Liver (tissue), 9 donors: Measurements from ENCODE around the gene KRTAP10-6. TPM values are rescaled to one million over a fixed set of nuclear protein-coding genes. Genes with fewer than 3 reads are reported as not detected.
A peak's percentile ranks its signal among the peaks of the same experiment; 100 is the strongest.

Experiments used
- DNase-seq: peaks from one replicate; pipeline ENCODE4 v3.0.0-alpha.2; 2017; ENCODE audit warnings: low spot score
- H3K27ac ChIP-seq, 2 donors: one replicate each; pipeline ENCODE4 v1.7.0; 2013; ENCODE audit warnings: inconsistent platforms in 2 of 2, low read length in 2 of 2, control low read depth in 1 of 2, low read depth in 1 of 2, mild to moderate bottlenecking in 1 of 2
- H3K27me3 ChIP-seq, 4 donors: one replicate each; pipeline versions ENCODE4 v1.6.1 to v1.7.0; 2013; ENCODE audit warnings: low read length in 3 of 4, inconsistent platforms in 1 of 4, mild to moderate bottlenecking in 1 of 4, moderate library complexity in 1 of 4; ENCODE audit not compliant: control insufficient read depth in 4 of 4, insufficient read depth in 4 of 4
- H3K36me3 ChIP-seq, 4 donors: one replicate each; pipeline versions ENCODE4 v1.6.1 to v1.7.0; 2013; ENCODE audit warnings: low read length in 3 of 4, mild to moderate bottlenecking in 3 of 4, low read depth in 1 of 4, moderate library complexity in 1 of 4; ENCODE audit not compliant: control insufficient read depth in 4 of 4, insufficient read depth in 3 of 4
- H3K4me1 ChIP-seq, 4 donors: one replicate each; pipeline versions ENCODE4 v1.6.1 to v1.7.0; 2013; ENCODE audit warnings: low read length in 3 of 4, mild to moderate bottlenecking in 3 of 4, moderate library complexity in 1 of 4; ENCODE audit not compliant: control insufficient read depth in 4 of 4, insufficient read depth in 4 of 4
- H3K4me3 ChIP-seq, 3 donors: one replicate each; pipeline versions ENCODE4 v1.6.1 to v1.7.0; 2013; ENCODE audit warnings: low read length in 3 of 3, control low read depth in 1 of 3, low read depth in 1 of 3, mild to moderate bottlenecking in 1 of 3
- H3K9ac ChIP-seq, 2 donors: one replicate each; pipeline ENCODE4 v1.7.0; 2013; ENCODE audit warnings: low read length in 2 of 2, mild to moderate bottlenecking in 2 of 2, moderate library complexity in 2 of 2, control low read depth in 1 of 2, low read depth in 1 of 2
- H3K9me3 ChIP-seq, 4 donors: one replicate each; pipeline versions ENCODE4 v1.6.1 to v1.7.0; 2013; ENCODE audit warnings: low read length in 3 of 4; ENCODE audit not compliant: control insufficient read depth in 4 of 4
- ATF3 ChIP-seq: IDR thresholded peaks from 2 replicates; pipeline ENCODE4 v1.6.1; 2016; ENCODE audit warnings: antibody characterized with exemption
- CTCF ChIP-seq: fragments of 150-350 bp; IDR thresholded peaks from 2 replicates; pipeline ENCODE4 v1.5.1; 2017; ENCODE audit warnings: improper control_type of control experiment, low read depth, low read length; ENCODE audit not compliant: missing input control
- EGR1 ChIP-seq, 2 donors: IDR thresholded peaks; 2 replicates each; pipeline ENCODE4 v1.6.1; 2016 to 2018; ENCODE audit warnings: antibody characterized with exemption in 2 of 2, low read depth in 2 of 2
- FOXA1 ChIP-seq: IDR thresholded peaks from 2 replicates; pipeline ENCODE4 v1.6.1; 2016; ENCODE audit warnings: antibody characterized with exemption
- FOXA2 ChIP-seq: IDR thresholded peaks from 2 replicates; pipeline ENCODE4 v1.6.1; 2016; ENCODE audit warnings: antibody characterized with exemption
- GABPA ChIP-seq, 2 donors: IDR thresholded peaks in 1 of 2; conservative IDR thresholded peaks in 1 of 2; 2 replicates each; pipeline ENCODE4 v1.6.1; 2016; ENCODE audit warnings: antibody characterized with exemption in 2 of 2, mild to moderate bottlenecking in 1 of 2, moderate library complexity in 1 of 2
- HNF4A ChIP-seq, 2 donors: conservative IDR thresholded peaks; 2 replicates each; pipeline ENCODE4 v1.6.1; 2016; ENCODE audit warnings: antibody characterized with exemption in 2 of 2, mild to moderate bottlenecking in 2 of 2
- HNF4G ChIP-seq: IDR thresholded peaks from 2 replicates; pipeline ENCODE4 v1.6.1; 2016; ENCODE audit warnings: antibody characterized with exemption
- NR2F2 ChIP-seq: IDR thresholded peaks from 2 replicates; pipeline ENCODE4 v1.6.1; 2016; ENCODE audit warnings: antibody characterized with exemption
- RAD21 ChIP-seq, 2 donors: IDR thresholded peaks; 2 replicates each; pipeline ENCODE4 v1.6.1; 2016; ENCODE audit warnings: antibody characterized with exemption in 2 of 2, mild to moderate bottlenecking in 2 of 2
- REST ChIP-seq: IDR thresholded peaks from 2 replicates; pipeline ENCODE4 v1.6.1; 2016; ENCODE audit warnings: antibody characterized with exemption, mild to moderate bottlenecking
- RXRA ChIP-seq, 2 donors: IDR thresholded peaks; 2 replicates each; pipeline ENCODE4 v1.6.1; 2017 to 2018; ENCODE audit warnings: antibody characterized with exemption in 2 of 2, mild to moderate bottlenecking in 1 of 2
- SP1 ChIP-seq: IDR thresholded peaks from 2 replicates; pipeline ENCODE4 v1.6.1; 2018; ENCODE audit warnings: antibody characterized with exemption, mild to moderate bottlenecking
- TAF1 ChIP-seq: conservative IDR thresholded peaks from 2 replicates; pipeline ENCODE4 v1.6.1; 2016; ENCODE audit warnings: antibody characterized with exemption, mild to moderate bottlenecking
- YY1 ChIP-seq: IDR thresholded peaks from 2 replicates; pipeline ENCODE4 v1.6.1; 2016; ENCODE audit warnings: antibody characterized with exemption, mild to moderate bottlenecking
- WGBS: extraction: QIAGEN DNeasy Blood & Tissue Kit; methylation state at CpG from one replicate; pipeline ENCODE4 v1.1.7; 2013; 5-methylcytosine and 5-hydroxymethylcytosine counted together
- polyA plus RNA-seq, 2 donors: library from polyadenylated mRNA; stranded (reverse) in 1 of 2; unstranded in 1 of 2; fragments of 200-250 nt in 1 of 2; fragments of >200 nt in 1 of 2; fragmentation: Nextera tagmentation in 1 of 2; extraction: Ambion mirVana in 1 of 2; gene quantifications; one replicate each; pipeline versions ENCODE4 v1.2.1 to v1.2.3, GENCODE V29; 2013 to 2015
- total RNA-seq, 2 donors: library from RNA; depleted of rRNA; stranded (reverse); fragments of >200 nt; gene quantifications; one replicate each; pipeline ENCODE4 v1.2.3, GENCODE V29; 2014
- TF ChIP-seq, protein P1 (sequence below): IDR thresholded peaks from 2 replicates; pipeline ENCODE4 v1.6.1; 2016; ENCODE audit warnings: antibody characterized with exemption
- TF ChIP-seq, protein P2 (sequence below): IDR thresholded peaks from 2 replicates; pipeline ENCODE4 v1.6.1; 2016; ENCODE audit warnings: antibody characterized with exemption
- donor health status: healthy.
- donor health status: healthy.
- donor health status: healthy.
- donor health status: healthy.
- donor health status: healthy.

The KRTAP10-6 gene
- total and polyA plus RNA-seq, 4 donors = not detected

DNA sequence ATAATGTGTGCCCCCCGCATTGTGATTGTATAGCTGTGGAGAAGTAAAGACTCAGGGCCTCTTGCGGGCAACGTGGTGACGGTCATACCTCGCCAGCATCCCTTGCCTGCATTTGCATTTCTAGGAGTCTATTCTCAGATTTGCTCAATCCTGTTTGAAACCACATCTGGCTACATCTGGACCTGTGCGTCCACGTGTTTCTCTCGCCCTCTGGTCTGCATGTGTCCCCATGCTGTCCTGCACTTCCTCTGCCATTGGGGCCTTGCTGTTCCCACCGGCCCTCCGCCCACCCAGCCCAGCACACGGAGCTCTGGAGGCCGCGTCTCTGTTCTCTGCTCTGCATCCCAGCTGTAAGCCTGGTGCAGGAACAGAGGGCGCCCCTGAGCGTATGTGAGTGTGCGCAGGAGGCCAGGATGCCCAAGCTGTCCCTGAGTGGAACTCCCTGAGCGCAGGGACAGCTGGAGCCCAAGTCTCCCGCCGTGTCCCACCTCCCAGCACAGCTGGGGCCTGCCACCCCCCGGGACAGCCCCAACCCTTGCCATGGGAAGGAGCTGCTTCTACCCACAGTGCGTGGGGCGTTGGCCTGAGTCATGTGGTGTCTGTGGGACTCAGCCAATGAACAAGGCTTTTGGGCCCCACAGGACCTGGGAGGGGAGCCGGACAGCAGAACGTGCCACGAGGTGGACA, 42.6 kb downstream of the KRTAP10-6 start:
- no peaks in the 10 kb centered on the region for H3K36me3 ChIP-seq
- H3K4me3 ChIP-seq = no peak overlapping the region
- no peak overlapping the region for H3K9ac ChIP-seq
- no peaks in the 10 kb centered on the region for H3K9me3 ChIP-seq
- 75% methylated on average over 25 of the region's 25 CpGs for WGBS
- TF ChIP-seq RXRA (IDR thresholded peaks at IDR 0.05) = no peak
- no peak for TF ChIP-seq FOXA2
- no peak for TF ChIP-seq NR2F2
- TF ChIP-seq, protein P1, sequence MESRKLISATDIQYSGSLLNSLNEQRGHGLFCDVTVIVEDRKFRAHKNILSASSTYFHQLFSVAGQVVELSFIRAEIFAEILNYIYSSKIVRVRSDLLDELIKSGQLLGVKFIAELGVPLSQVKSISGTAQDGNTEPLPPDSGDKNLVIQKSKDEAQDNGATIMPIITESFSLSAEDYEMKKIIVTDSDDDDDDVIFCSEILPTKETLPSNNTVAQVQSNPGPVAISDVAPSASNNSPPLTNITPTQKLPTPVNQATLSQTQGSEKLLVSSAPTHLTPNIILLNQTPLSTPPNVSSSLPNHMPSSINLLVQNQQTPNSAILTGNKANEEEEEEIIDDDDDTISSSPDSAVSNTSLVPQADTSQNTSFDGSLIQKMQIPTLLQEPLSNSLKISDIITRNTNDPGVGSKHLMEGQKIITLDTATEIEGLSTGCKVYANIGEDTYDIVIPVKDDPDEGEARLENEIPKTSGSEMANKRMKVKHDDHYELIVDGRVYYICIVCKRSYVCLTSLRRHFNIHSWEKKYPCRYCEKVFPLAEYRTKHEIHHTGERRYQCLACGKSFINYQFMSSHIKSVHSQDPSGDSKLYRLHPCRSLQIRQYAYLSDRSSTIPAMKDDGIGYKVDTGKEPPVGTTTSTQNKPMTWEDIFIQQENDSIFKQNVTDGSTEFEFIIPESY = no peak
- no peak for TF ChIP-seq FOXA1
- TF ChIP-seq, protein P2, sequence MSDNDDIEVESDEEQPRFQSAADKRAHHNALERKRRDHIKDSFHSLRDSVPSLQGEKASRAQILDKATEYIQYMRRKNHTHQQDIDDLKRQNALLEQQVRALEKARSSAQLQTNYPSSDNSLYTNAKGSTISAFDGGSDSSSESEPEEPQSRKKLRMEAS = no peak
- TF ChIP-seq HNF4A (conservative IDR thresholded peaks at IDR 0.05) = no peak
- no peak for TF ChIP-seq GABPA (IDR thresholded peaks at IDR 0.05 in 1 of 2, conservative IDR thresholded peaks at IDR 0.05 in 1 of 2)
- no peak for TF ChIP-seq HNF4G
- no peak for TF ChIP-seq CTCF
- no peak for TF ChIP-seq ATF3
- TF ChIP-seq YY1 = no peak
- no peak for TF ChIP-seq RAD21 (IDR thresholded peaks at IDR 0.05)
- no peak for TF ChIP-seq REST
- no peak for TF ChIP-seq SP1
- TF ChIP-seq TAF1 = no peak
- no peak for TF ChIP-seq EGR1 (IDR thresholded peaks at IDR 0.05; ENCODE audit: low read depth in 2 of 2)
- peaks cover 0 to 2% (median 0%) of the 10 kb centered on the region in 4 donors for H3K27me3 ChIP-seq
- no peak overlapping the region for H3K27ac ChIP-seq
- peak; percentile 19 for DNase-seq
- no peaks in the 10 kb centered on the region for H3K4me1 ChIP-seq
